K562 (cell line): ENCODE results near the gene PIN1. TPM values are rescaled to one million over a fixed set of nuclear protein-coding genes. Genes with fewer than 3 reads are reported as not detected.

Source experiments
- ATAC-seq: fragments of 200-7000 bp; cut with Tn5 transposase; 3 replicates; pipeline ENCODE4 v1.9.1; 2020; ENCODE audit warnings: moderate library complexity
- BruUV-seq: library from RNA; stranded (reverse); fragments of 400-500 nt; replicated peaks from 2 replicates; lab custom pipeline; 2021; lab: Mats Ljungman, UMichigan
- CTCF ChIA-PET: fragments of 300-600 bp; formaldehyde crosslinking; extraction: SDS; loops from one replicate; lab custom pipeline; 2021; ENCODE audit warnings: low intra/inter-chr PET ratio; lab: Yijun Ruan, JAX
- POLR2A ChIA-PET: fragments of 300-600, 350-650 bp; sonication (Branson Sonifier 250); formaldehyde crosslinking; extraction: SDS; loops from one replicate; lab custom pipeline; 2021; ENCODE audit warnings: antibody characterized with exemption, inconsistent platforms; lab: Yijun Ruan, JAX
- DNase-seq, 4 experiments: peaks; one replicate each; pipeline versions ENCODE4 v3.0.0 to v3.0.0-alpha.2; 2011 to 2018; ENCODE audit warnings: low spot score in 3 of 4, mixed read lengths in 3 of 4; ENCODE audit errors: extremely low read depth in 1 of 4
- FAIRE-seq: peaks from 2 replicates; lab custom pipeline; 2011; peaks lifted over from hg19 to GRCh38; lab: Jason Lieb, UNC
- H2AFZ ChIP-seq: 2 replicates; pipeline ENCODE4 v1.6.0; 2011; ENCODE audit warnings: low read depth, low read length, control low read depth, inconsistent platforms
- H3K27ac ChIP-seq: fragments of 200-600 bp; 3 replicates; pipeline ENCODE4 v1.8.0; 2011; ENCODE audit warnings: low read depth, mild to moderate bottlenecking, control low read depth, inconsistent platforms, low read length, moderate library complexity, mixed read lengths; ENCODE audit errors: extremely low read depth
- H3K27me3 ChIP-seq, 2 experiments: fragments of 300-600 bp in 1 of 2; 2 replicates in 1 of 2; 3 replicates in 1 of 2; pipeline versions ENCODE4 v1.6.0 to v1.8.0; 2011; ENCODE audit warnings: inconsistent platforms in 2 of 2, low read length in 2 of 2, mild to moderate bottlenecking in 1 of 2, mixed read lengths in 1 of 2, moderate library complexity in 1 of 2; ENCODE audit not compliant: control insufficient read depth in 2 of 2, insufficient read depth in 2 of 2
- H3K36me3 ChIP-seq: fragments of 300-600 bp; 3 replicates; pipeline ENCODE4 v1.8.0; 2011; ENCODE audit warnings: mild to moderate bottlenecking, low read length, inconsistent platforms; ENCODE audit not compliant: control insufficient read depth, insufficient read depth
- H3K4me1 ChIP-seq, 2 experiments: fragments of 200-600 bp in 1 of 2; replicated peaks in 1 of 2; 2 replicates in 1 of 2; 3 replicates in 1 of 2; pipeline versions ENCODE4 v1.5.1 to v1.8.0; 2011; ENCODE audit warnings: inconsistent platforms in 2 of 2, low read length in 2 of 2, mild to moderate bottlenecking in 1 of 2, mixed read lengths in 1 of 2, moderate library complexity in 1 of 2; ENCODE audit not compliant: control insufficient read depth in 2 of 2, insufficient read depth in 2 of 2
- H3K4me2 ChIP-seq: 2 replicates; pipeline ENCODE4 v1.6.1; 2011; ENCODE audit warnings: low read length, control low read depth, inconsistent platforms, mixed read lengths; ENCODE audit not compliant: insufficient read depth
- H3K4me3 ChIP-seq: fragments of 200-600 bp; sonication (generic), shearing (Covaris generic); 2 replicates; pipeline ENCODE4 v1.5.1; 2016; ENCODE audit warnings: control low read depth, inconsistent platforms
- H3K79me2 ChIP-seq: fragments of 200-600 bp; 3 replicates; pipeline ENCODE4 v1.8.0; 2011; ENCODE audit warnings: low read length, inconsistent platforms; ENCODE audit not compliant: control insufficient read depth, insufficient read depth
- H3K9ac ChIP-seq, 2 experiments: 2 replicates each; pipeline versions ENCODE4 v1.6.0 to v1.6.1; 2011; ENCODE audit warnings: low read depth in 2 of 2, low read length in 2 of 2, control low read depth in 1 of 2, inconsistent platforms in 1 of 2, mild to moderate bottlenecking in 1 of 2, mixed read lengths in 1 of 2; ENCODE audit not compliant: insufficient read depth in 1 of 2
- H3K9me1 ChIP-seq: one replicate; pipeline ENCODE4 v1.6.0; 2011; ENCODE audit warnings: inconsistent platforms, mild to moderate bottlenecking, low read length, moderate library complexity; ENCODE audit not compliant: control insufficient read depth, insufficient read depth
- H3K9me3 ChIP-seq: replicated peaks from 2 replicates; pipeline ENCODE4 v1.5.1; 2011; ENCODE audit warnings: low read depth, low read length, inconsistent platforms; ENCODE audit not compliant: control insufficient read depth, insufficient read depth
- H4K20me1 ChIP-seq: replicated peaks from 2 replicates; pipeline ENCODE4 v1.6.1; 2011; ENCODE audit warnings: low read length, inconsistent platforms, mixed read lengths; ENCODE audit not compliant: control insufficient read depth, insufficient read depth
- C11orf30 ChIP-seq: fragments of 450-650 bp; IDR thresholded peaks from 2 replicates; pipeline ENCODE4 v1.6.1; 2016; ENCODE audit warnings: low read depth, mild to moderate bottlenecking
- EP300 ChIP-seq: IDR thresholded peaks from 2 replicates; pipeline ENCODE4 v1.6.1; 2012; ENCODE audit warnings: low read length, improper control_type of control experiment
- HDAC8 ChIP-seq: fragments of 450-650 bp; IDR thresholded peaks from 2 replicates; pipeline ENCODE4 v1.6.1; 2016; ENCODE audit warnings: mild to moderate bottlenecking, missing genetic modification characterization, moderate library complexity, missing compliant biosample characterization
- HMG20A ChIP-seq: fragments of 450-650 bp; formaldehyde crosslinking; conservative IDR thresholded peaks from 2 replicates; pipeline ENCODE4 v1.4.0; 2020; ENCODE audit warnings: mild to moderate bottlenecking, mixed read lengths
- MYC ChIP-seq, 2 experiments: fragments of 250-450 bp in 1 of 2; sonication (Bioruptor Pico) in 1 of 2; IDR thresholded peaks; 2 replicates each; pipeline versions ENCODE4 v1.5.1 to v1.6.1; 2012 to 2021; ENCODE audit warnings: low read depth in 2 of 2, borderline replicate concordance in 1 of 2, improper control_type of control experiment in 1 of 2, low read length in 1 of 2, mild to moderate bottlenecking in 1 of 2, moderate library complexity in 1 of 2
- NEUROD1 ChIP-seq: fragments of 150-350 bp; IDR thresholded peaks from 2 replicates; pipeline ENCODE4 v1.6.1; 2014; ENCODE audit warnings: borderline replicate concordance, low read length, low read depth; ENCODE audit not compliant: partially characterized antibody
- NFXL1 ChIP-seq: fragments of 450-650 bp; formaldehyde crosslinking; IDR thresholded peaks from 2 replicates; pipeline ENCODE4 v1.4.0; 2021; ENCODE audit warnings: mild to moderate bottlenecking
- NR4A1 ChIP-seq, 2 experiments: fragments of 250-450 bp in 1 of 2; fragments of 450-650 bp in 1 of 2; sonication (Bioruptor Pico) in 1 of 2; IDR thresholded peaks; 2 replicates each; pipeline versions ENCODE4 v1.4.0 to v1.6.1; 2016 to 2020; ENCODE audit warnings: mild to moderate bottlenecking in 2 of 2, missing compliant biosample characterization in 1 of 2, missing genetic modification characterization in 1 of 2, moderate library complexity in 1 of 2
- RCOR1 ChIP-seq, 2 experiments: IDR thresholded peaks; 2 replicates each; pipeline ENCODE4 v1.6.1; 2012; ENCODE audit warnings: low read depth in 2 of 2, low read length in 2 of 2, borderline replicate concordance in 1 of 2, improper control_type of control experiment in 1 of 2
- SP2 ChIP-seq: IDR thresholded peaks from 2 replicates; pipeline ENCODE4 v1.6.1; 2011; ENCODE audit warnings: mild to moderate bottlenecking, low read depth, low read length, moderate library complexity; ENCODE audit not compliant: poor library complexity, severe bottlenecking; ENCODE audit errors: extremely low read depth
- ZNF134 ChIP-seq: fragments of 250-450 bp; sonication (Bioruptor Pico); conservative IDR thresholded peaks from 2 replicates; pipeline ENCODE4 v1.4.0; 2020
- ZNF197 ChIP-seq: fragments of 200-800 bp; sonication (Bioruptor generic); IDR thresholded peaks from 2 replicates; pipeline ENCODE4 v1.6.1; 2016; ENCODE audit warnings: low read depth, missing genetic modification characterization, missing compliant biosample characterization
- ZNF239 ChIP-seq: fragments of 250-450 bp; sonication (Bioruptor Pico); IDR thresholded peaks from 2 replicates; pipeline ENCODE4 v1.4.0; 2020; ENCODE audit warnings: mild to moderate bottlenecking
- WGBS: fragments of 100-300 bp; shearing (Covaris generic); methylation state at CpG from one replicate; pipeline ENCODE4 v1.1.6; 2016; ENCODE audit warnings: low coverage, mixed read lengths; ENCODE audit not compliant: insufficient coverage; ENCODE audit errors: missing lambda C conversion rate; 5-methylcytosine and 5-hydroxymethylcytosine counted together
- in situ Hi-C: fragments of 300-500 bp; cut with MboI; formaldehyde crosslinking; loops from 4 replicates; pipeline ENCODE4 v1.15.0; 2018; ENCODE audit warnings: inconsistent platforms, mixed read lengths
- intact Hi-C: fragments of 100-400 bp; cut with micrococcal nuclease; formaldehyde crosslinking; loops from 2 replicates; pipeline ENCODE4 v1.14.2; 2022
- polyA plus RNA-seq, 8 experiments: library from polyadenylated mRNA; depleted of rRNA in 4 of 8; stranded (reverse) in 5 of 8; unstranded in 3 of 8; fragments of >200 nt; fragmentation: Nextera tagmentation in 2 of 8; fragmentation: Illumina TruSeq in 1 of 8; extraction: Ambion mirVana in 2 of 8; extraction: Trizol in 1 of 8; gene quantifications; 2 replicates each; pipeline versions ENCODE4 v1.2.1 to v1.2.3, GENCODE V29; 2011 to 2014; ENCODE audit warnings: inconsistent platforms in 1 of 8, missing spikeins in 1 of 8
- total RNA-seq, 7 experiments: library from RNA; depleted of rRNA in 6 of 7; stranded (reverse); fragments of >200 nt in 6 of 7; fragmentation: Illumina TruSeq in 2 of 7; extraction: Trizol in 2 of 7; gene quantifications; 2 replicates each; pipeline versions ENCODE4 v1.2.1 to v1.2.3, GENCODE V29; 2011 to 2021; ENCODE audit warnings: low replicate concordance in 1 of 7
- TF ChIP-seq, protein P1 (sequence below): fragments of 450-650 bp; IDR thresholded peaks from 2 replicates; pipeline ENCODE4 v1.6.1; 2016; ENCODE audit warnings: antibody characterized with exemption

The PIN1 gene
- total and polyA plus RNA-seq, 9 of the 15 experiments (the other 6 are each of a cell fraction or from before 2014, with no cell fraction given): 1.6 to 178 (median 42.5) TPM

DNA sequence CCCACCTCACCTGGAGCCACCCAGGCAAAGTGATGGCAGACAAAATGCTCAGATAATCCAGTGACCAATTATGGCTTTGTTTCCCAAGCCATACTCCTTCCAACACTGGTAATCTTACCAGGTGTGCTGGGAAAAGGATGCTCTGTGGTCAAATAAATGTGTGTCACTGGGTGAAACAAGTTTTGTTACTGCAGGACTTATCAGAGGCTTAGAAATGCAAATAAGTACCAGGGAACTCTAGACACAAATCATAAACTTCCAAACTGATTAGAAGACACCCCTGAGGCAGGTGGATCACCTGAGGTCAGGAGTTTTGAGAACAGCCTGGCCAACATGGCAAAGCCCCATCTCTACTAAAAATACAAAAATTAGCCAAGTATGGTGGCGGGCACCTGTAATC, 26.4 kb downstream of the PIN1 start:
- POLR2A ChIA-PET: interaction anchor here (0.8 kb wide), 1 partner anchor 101 kb away, joined by 3 read pairs; no protein-coding TSS in a partner anchor
- DNase-seq (no peak), FAIRE-seq (no peak), ATAC-seq (no peak)
- Histone ChIP-seq H3K36me3 (no peaks in the 10 kb centered on the region), H3K4me2 (no peak overlapping the region), H3K9me3 (no peaks in the 10 kb centered on the region), H3K4me3 (no peak overlapping the region), H3K79me2 (no peaks in the 10 kb centered on the region), H3K4me1 (peaks cover 12 to 13% of the 10 kb centered on the region in 2 experiments; a peak in 4 of 5 replicates), H3K9ac (no peak overlapping the region), H4K20me1 (peaks cover 8% of the 10 kb centered on the region; the same call in 1 of the 2 replicates), H3K27ac (no peak overlapping the region), H3K9me1 (no peaks in the 10 kb centered on the region), H2AFZ (no peak overlapping the region), H3K27me3 (peaks cover 18 to 35% of the 10 kb centered on the region in 2 experiments; a peak in 4 of 5 replicates)
- no TSS peak for BruUV-seq
- CTCF ChIA-PET: no interaction called here
- in situ Hi-C loops (no loop called here), intact Hi-C loops (no loop called here)
- WGBS: 7% methylated on average over 1 of the region's 1 CpG
- TF ChIP-seq ZNF239 (CRISPR knock-in tag) (peak; percentile 91), HDAC8 (no peak)

DNA sequence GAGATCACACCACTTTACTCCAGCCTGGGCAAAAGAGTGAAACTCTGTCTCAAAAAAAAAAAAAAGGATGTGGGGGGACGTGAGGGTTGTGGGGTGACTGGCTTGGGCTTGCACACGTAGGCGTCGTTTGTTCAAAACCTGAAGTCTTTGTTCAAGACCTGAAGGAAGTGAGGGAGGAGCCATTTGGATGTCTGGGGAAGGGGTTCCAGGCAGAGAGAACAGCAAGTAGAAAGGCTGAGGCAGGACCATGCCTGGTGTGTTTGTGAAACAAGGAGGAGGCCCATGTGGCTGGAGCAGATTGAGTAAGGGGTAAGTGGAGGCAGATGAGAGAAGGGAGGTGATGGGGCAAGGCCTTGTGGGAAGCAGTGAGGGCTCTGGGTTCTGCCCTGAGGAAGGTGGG, 27.8 kb downstream of the PIN1 start:
- 0% methylated on average over 4 of the region's 4 CpGs for WGBS
- H3K4me3 ChIP-seq: no peak overlapping the region
- BruUV-seq: no TSS peak
- H4K20me1 ChIP-seq: 0 out of 2 replicates have a peak, but pooled peaks cover 4% of the 10 kb centered on the region
- no peaks in the 10 kb centered on the region for H3K9me3 ChIP-seq
- DNase-seq (no peak), FAIRE-seq (no peak), ATAC-seq (no peak)
- POLR2A ChIA-PET: no interaction called here
- peaks cover 24 to 43% of the 10 kb centered on the region in 2 experiments; a peak in 4 of 5 replicates for H3K27me3 ChIP-seq
- H3K79me2 ChIP-seq: no peaks in the 10 kb centered on the region
- H3K36me3 ChIP-seq: no peaks in the 10 kb centered on the region
- H3K4me2 ChIP-seq: no peak overlapping the region
- in situ Hi-C loops (no loop called here), intact Hi-C loops (no loop called here)
- peaks cover under 1 to 7% of the 10 kb centered on the region in 2 experiments; a peak in 2 of 5 replicates for H3K4me1 ChIP-seq
- CTCF ChIA-PET: no interaction called here
- H3K9me1 ChIP-seq: no peaks in the 10 kb centered on the region
- H3K9ac ChIP-seq: no peak overlapping the region
- H2AFZ ChIP-seq: no peak overlapping the region
- no peak overlapping the region for H3K27ac ChIP-seq
- TF ChIP-seq NFXL1 (CRISPR knock-in tag) (no peak), RCOR1 (IDR thresholded peaks at IDR 0.05; ENCODE audit: borderline replicate concordance in 1 of 2, low read depth in 2 of 2, low read length in 2 of 2) (no peak), NEUROD1 (no peak), NR4A1 (CRISPR knock-in tag; IDR thresholded peaks at IDR 0.05) (no peak), NR4A1 (tag; IDR thresholded peaks at IDR 0.05) (no peak), SP2 (no peak), HMG20A (no peak), MYC (IDR thresholded peaks at IDR 0.05; ENCODE audit: low read depth, low read length) (no peak), MYC (CRISPR knock-in tag; IDR thresholded peaks at IDR 0.05; ENCODE audit: borderline replicate concordance, low read depth) (no peak), C11orf30 (no peak), ZNF197 (CRISPR knock-in tag) (no peak), EP300 (no peak), ZNF134 (CRISPR knock-in tag) (no peak)
- TF ChIP-seq, protein P1, sequence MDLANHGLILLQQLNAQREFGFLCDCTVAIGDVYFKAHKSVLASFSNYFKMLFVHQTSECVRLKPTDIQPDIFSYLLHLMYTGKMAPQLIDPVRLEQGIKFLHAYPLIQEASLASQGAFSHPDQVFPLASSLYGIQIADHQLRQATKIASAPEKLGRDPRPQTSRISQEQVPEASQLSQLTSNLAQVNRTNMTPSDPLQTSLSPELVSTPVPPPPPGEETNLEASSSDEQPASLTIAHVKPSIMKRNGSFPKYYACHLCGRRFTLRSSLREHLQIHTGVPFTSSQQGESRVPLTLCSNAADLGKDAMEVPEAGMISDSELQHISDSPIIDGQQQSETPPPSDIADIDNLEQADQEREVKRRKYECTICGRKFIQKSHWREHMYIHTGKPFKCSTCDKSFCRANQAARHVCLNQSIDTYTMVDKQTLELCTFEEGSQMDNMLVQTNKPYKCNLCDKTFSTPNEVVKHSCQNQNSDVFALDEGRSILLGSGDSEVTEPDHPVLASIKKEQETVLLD: no peak
